Mesothelial cell of epicardium (in vitro differentiated cells): ENCODE data around the gene CRHR1. TPM values are rescaled to one million over a fixed set of nuclear protein-coding genes. Genes with fewer than 3 reads are reported as not detected.

Experiments used
- DNase-seq, 2 experiments: peaks; one replicate each; pipeline ENCODE4 v3.0.0; 2021; ENCODE audit warnings: low spot score in 2 of 2; ENCODE audit not compliant: unreplicated experiment in 2 of 2
- H3K27ac Mint-ChIP-seq: 2 replicates; pipeline ENCODE4 v1.8.0; 2021; ENCODE audit warnings: mixed read lengths
- H3K27me3 Mint-ChIP-seq: 2 replicates; pipeline ENCODE4 v1.8.0; 2021; ENCODE audit warnings: low read depth, mixed read lengths
- H3K36me3 Mint-ChIP-seq: 2 replicates; pipeline ENCODE4 v1.8.0; 2021; ENCODE audit warnings: mixed read lengths
- H3K4me1 Mint-ChIP-seq: 2 replicates; pipeline ENCODE4 v1.8.0; 2021; ENCODE audit warnings: mixed read lengths
- H3K4me3 Mint-ChIP-seq: 2 replicates; pipeline ENCODE4 v1.8.0; 2021; ENCODE audit warnings: mild to moderate bottlenecking, moderate library complexity, mixed read lengths
- H3K9me3 Mint-ChIP-seq: 2 replicates; pipeline ENCODE4 v1.8.0; 2021; ENCODE audit warnings: mixed read lengths
- total RNA-seq: library from RNA; stranded (reverse); gene quantifications from 3 replicates; pipeline ENCODE4 v1.2.1, GENCODE V29; 2021
- TF ChIP-seq, protein P1 (sequence below): fragments of 200-600 bp; sonication (generic); IDR thresholded peaks from one replicate; pipeline ENCODE4 v1.5.0; 2021; ENCODE audit warnings: antibody characterized with exemption; ENCODE audit not compliant: unreplicated experiment

CRHR1 gene
- total RNA-seq, 1 donor from 2014 or later = 0.36 TPM

DNA sequence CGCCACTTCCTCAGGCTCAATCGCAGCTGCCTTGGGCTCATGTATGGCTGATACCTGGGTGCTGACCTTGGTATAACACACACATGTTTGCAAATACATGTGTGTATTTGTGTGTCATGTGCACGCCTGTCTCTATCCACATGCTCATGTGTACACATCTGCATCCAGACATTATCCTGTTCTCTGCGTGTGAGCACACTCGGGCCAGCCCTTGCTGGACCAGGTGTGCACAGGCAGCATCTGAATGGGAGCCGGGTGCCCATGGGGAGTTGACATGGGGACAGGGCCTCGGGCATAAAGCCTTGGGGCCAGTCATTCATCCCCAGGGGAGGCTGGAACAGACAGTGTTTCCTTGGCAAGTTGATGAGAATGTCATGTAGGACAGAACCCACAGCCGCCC, 29.1 kb upstream of the CRHR1 start:
- no peak overlapping the region for H3K27ac Mint-ChIP-seq
- no peak overlapping the region for H3K4me3 Mint-ChIP-seq
- DNase-seq = no peak
- no peaks in the 10 kb centered on the region for H3K9me3 Mint-ChIP-seq
- peaks cover 76% of the 10 kb centered on the region for H3K27me3 Mint-ChIP-seq
- no peaks in the 10 kb centered on the region for H3K4me1 Mint-ChIP-seq
- no peaks in the 10 kb centered on the region for H3K36me3 Mint-ChIP-seq
- TF ChIP-seq, protein P1, sequence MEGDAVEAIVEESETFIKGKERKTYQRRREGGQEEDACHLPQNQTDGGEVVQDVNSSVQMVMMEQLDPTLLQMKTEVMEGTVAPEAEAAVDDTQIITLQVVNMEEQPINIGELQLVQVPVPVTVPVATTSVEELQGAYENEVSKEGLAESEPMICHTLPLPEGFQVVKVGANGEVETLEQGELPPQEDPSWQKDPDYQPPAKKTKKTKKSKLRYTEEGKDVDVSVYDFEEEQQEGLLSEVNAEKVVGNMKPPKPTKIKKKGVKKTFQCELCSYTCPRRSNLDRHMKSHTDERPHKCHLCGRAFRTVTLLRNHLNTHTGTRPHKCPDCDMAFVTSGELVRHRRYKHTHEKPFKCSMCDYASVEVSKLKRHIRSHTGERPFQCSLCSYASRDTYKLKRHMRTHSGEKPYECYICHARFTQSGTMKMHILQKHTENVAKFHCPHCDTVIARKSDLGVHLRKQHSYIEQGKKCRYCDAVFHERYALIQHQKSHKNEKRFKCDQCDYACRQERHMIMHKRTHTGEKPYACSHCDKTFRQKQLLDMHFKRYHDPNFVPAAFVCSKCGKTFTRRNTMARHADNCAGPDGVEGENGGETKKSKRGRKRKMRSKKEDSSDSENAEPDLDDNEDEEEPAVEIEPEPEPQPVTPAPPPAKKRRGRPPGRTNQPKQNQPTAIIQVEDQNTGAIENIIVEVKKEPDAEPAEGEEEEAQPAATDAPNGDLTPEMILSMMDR = no peak

DNA sequence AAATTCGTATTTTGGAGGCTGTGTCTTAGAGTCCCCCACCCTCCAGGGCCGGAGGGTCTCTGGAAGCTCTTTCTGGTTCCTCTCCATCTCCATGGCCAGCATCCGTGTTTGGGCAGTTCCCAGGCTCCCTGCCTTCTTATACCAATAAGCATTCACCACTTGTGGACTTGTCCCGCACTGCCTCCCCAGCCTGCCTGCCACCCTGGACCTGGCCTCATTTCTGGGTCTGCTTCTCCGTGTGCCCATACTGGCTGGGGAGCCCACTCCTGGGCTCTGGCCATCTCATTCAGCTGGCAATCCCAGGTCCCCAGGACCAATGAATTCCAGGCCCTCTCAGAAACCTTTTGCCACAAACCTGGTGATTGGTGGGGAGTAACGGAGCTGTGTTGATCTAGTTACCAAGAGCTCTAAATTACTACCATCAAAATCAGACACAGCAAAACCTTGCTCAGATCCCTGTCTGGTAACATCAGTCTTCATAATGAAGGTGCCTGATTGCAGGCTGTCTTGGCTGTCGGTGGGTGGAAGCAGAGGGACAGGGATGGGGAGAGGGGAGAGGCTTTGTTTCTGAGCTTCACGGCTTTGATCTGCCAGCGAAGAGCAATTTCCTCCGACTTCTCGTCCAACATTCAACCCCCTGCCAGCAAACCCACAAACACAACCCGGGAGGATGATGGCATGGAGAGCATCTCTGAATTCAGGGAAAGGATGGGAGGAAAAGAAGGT, 27.7 kb upstream of the CRHR1 start:
- H3K27me3 Mint-ChIP-seq = peaks cover 63% of the 10 kb centered on the region
- H3K4me3 Mint-ChIP-seq = no peak overlapping the region
- TF ChIP-seq, protein P1 = no peak
- H3K27ac Mint-ChIP-seq = no peak overlapping the region
- no peaks in the 10 kb centered on the region for H3K9me3 Mint-ChIP-seq
- no peaks in the 10 kb centered on the region for H3K36me3 Mint-ChIP-seq
- no peaks in the 10 kb centered on the region for H3K4me1 Mint-ChIP-seq
- no peak for DNase-seq

DNA sequence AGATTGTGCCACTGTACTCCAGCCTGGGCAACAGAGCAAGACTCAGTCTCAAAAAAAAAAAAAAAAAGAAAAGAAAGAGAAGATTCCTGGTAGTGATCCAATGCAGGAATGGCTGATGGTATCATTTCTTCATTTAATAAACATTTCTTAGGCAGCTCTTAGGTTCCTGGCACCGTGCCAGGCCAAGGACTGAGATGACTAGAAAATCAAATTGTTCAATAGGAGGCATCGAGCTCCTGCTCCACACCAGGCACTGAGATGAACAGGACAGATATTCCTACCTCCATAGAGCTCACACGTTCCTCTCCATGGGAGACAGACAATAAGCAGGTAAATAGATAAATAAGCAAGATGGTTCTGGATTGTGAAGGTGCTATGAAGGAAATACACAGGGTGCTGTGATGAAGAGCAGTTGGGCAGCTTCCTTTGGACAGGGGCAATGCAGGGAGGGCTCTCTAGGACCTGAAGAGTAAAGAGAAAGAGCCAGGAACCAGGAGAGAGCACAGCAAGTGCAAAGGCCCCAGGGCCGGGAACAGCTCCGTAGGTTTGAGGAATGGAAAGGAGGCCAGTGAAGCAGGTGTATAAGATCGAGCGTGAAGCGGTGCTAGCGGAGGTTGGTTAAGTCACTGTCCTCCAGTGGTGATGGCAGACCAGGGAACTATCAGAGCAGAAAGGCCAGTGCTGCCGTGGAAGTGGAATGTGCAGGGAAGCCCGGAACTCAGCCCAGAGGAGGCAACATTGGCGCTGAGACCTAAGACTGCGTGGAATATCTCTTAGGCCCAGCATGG, 26.5 kb upstream of the CRHR1 start:
- Mint-ChIP-seq H3K27me3 (peaks cover 63% of the 10 kb centered on the region), H3K36me3 (no peaks in the 10 kb centered on the region), H3K4me3 (no peak overlapping the region), H3K27ac (no peak overlapping the region), H3K9me3 (no peaks in the 10 kb centered on the region), H3K4me1 (no peaks in the 10 kb centered on the region)
- no peak for DNase-seq
- TF ChIP-seq, protein P1 = no peak

DNA sequence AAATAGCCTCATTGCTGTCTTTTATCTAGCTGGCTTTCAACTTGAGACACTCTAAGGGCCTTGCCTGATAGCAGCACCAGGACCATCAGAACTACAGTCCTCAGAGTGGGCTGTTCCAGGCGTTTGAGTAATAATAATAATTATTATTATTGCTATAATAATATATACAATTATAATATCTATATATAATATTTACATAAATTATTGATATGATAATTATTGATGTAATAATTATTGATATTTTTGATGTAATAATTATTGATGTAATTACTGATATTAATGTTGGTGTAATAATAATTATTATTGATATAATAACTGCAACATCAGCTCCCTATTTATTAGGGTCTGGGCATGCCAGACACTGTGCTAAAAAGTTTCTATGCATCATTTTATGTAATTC, 25.6 kb upstream of the CRHR1 start:
- Mint-ChIP-seq H3K27ac (no peak overlapping the region), H3K4me3 (no peak overlapping the region), H3K36me3 (no peaks in the 10 kb centered on the region), H3K27me3 (peaks cover 65% of the 10 kb centered on the region), H3K9me3 (no peaks in the 10 kb centered on the region), H3K4me1 (no peaks in the 10 kb centered on the region)
- TF ChIP-seq, protein P1 = no peak
- DNase-seq = no peak

DNA sequence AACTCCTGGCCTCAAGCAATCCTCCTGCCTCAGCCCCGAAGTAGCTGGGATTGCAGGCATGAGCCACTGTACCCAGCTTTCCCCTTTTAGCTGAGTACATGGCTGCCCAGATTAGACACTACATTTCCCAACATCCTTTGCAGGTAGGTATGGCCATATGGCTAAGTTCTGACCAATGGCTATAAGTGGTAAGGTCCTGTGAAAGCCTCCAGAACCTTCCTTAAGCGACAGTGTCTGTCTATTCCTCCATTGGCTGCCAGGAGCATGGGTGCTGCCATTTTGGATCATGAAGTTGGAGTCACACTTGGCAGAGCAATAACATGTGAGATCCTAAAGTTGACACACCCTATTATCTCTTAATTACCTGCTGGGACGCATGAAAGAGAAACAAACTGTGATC, 24.4 kb upstream of the CRHR1 start:
- Mint-ChIP-seq H3K36me3 (no peaks in the 10 kb centered on the region), H3K27ac (no peak overlapping the region), H3K4me1 (no peaks in the 10 kb centered on the region), H3K4me3 (no peak overlapping the region), H3K27me3 (peaks cover 65% of the 10 kb centered on the region), H3K9me3 (no peaks in the 10 kb centered on the region)
- TF ChIP-seq, protein P1 = no peak
- no peak for DNase-seq
